SK-N-SH (cell line): Measurements from ENCODE around the gene FBXO34. TPM values are rescaled to one million over a fixed set of nuclear protein-coding genes. Genes with fewer than 3 reads are reported as not detected.

Source experiments
- CTCF ChIA-PET: fragments of 300-600, 350-600 bp; formaldehyde crosslinking; extraction: SDS; loops from one replicate; lab custom pipeline; 2021; lab: Yijun Ruan, JAX
- POLR2A ChIA-PET: fragments of 350-600 bp; sonication (Branson Sonifier 250); formaldehyde crosslinking; extraction: SDS; loops from one replicate; lab custom pipeline; 2020; ENCODE audit warnings: antibody characterized with exemption, inconsistent platforms; lab: Yijun Ruan, JAX
- DNase-seq: peaks from one replicate; pipeline ENCODE4 v3.0.0; 2012
- H2AFZ ChIP-seq: fragments of 200-600 bp; sonication (generic); 2 replicates; pipeline ENCODE4 v1.8.1; 2016; ENCODE audit warnings: antibody characterized with exemption, mild to moderate bottlenecking, low read depth
- H3F3A ChIP-seq: fragments of 200-600 bp; sonication (generic); replicated peaks from 2 replicates; pipeline ENCODE3; 2016; ENCODE audit warnings: antibody characterized with exemption, mild to moderate bottlenecking; ENCODE audit not compliant: insufficient read depth
- H3K27ac ChIP-seq, 2 experiments: fragments of 200-500 bp in 1 of 2; fragments of 200-600 bp in 1 of 2; sonication (Bioruptor generic) in 1 of 2; sonication (generic), shearing (Covaris generic) in 1 of 2; 2 replicates each; pipeline versions ENCODE4 v1.5.1 to v1.6.1; 2014 to 2016; ENCODE audit warnings: low read depth in 2 of 2, inconsistent platforms in 1 of 2, low read length in 1 of 2, mild to moderate bottlenecking in 1 of 2, mixed read lengths in 1 of 2
- H3K27me3 ChIP-seq: fragments of 200-600 bp; sonication (generic), shearing (Covaris generic); 2 replicates; pipeline ENCODE4 v1.6.1; 2016; ENCODE audit warnings: mixed run types; ENCODE audit not compliant: insufficient read depth
- H3K36me3 ChIP-seq, 2 experiments: fragments of 200-500 bp in 1 of 2; fragments of 200-600 bp in 1 of 2; sonication (Bioruptor generic) in 1 of 2; sonication (generic) in 1 of 2; replicated peaks in 1 of 2; 2 replicates each; pipeline versions ENCODE3 to v1.5.1; 2014 to 2016; ENCODE audit warnings: low read length in 1 of 2, mild to moderate bottlenecking in 1 of 2; ENCODE audit not compliant: insufficient read depth in 2 of 2, control insufficient read depth in 1 of 2
- H3K4me1 ChIP-seq, 2 experiments: fragments of 200-500 bp in 1 of 2; fragments of 200-600 bp in 1 of 2; sonication (Bioruptor generic) in 1 of 2; sonication (generic), shearing (Covaris generic) in 1 of 2; 2 replicates each; pipeline versions ENCODE4 v1.5.1 to v1.6.1; 2014 to 2016; ENCODE audit warnings: low read depth in 1 of 2, low read length in 1 of 2, mixed run types in 1 of 2; ENCODE audit not compliant: insufficient read depth in 2 of 2, control insufficient read depth in 1 of 2
- H3K4me2 ChIP-seq: fragments of 200-600 bp; sonication (generic), shearing (Covaris generic); 2 replicates; pipeline ENCODE4 v1.6.1; 2017; ENCODE audit warnings: mixed run types
- H3K4me3 ChIP-seq, 2 experiments: fragments of 200-500 bp in 1 of 2; fragments of 200-600 bp in 1 of 2; sonication (Bioruptor generic) in 1 of 2; sonication (generic), shearing (Covaris generic) in 1 of 2; 2 replicates each; pipeline versions ENCODE4 v1.5.1 to v1.8.1; 2014 to 2016; ENCODE audit warnings: low read depth in 2 of 2, inconsistent platforms in 1 of 2, low read length in 1 of 2, mild to moderate bottlenecking in 1 of 2, mixed read lengths in 1 of 2, moderate library complexity in 1 of 2
- H3K79me2 ChIP-seq: fragments of 200-600 bp; sonication (generic); 2 replicates; pipeline ENCODE4 v1.8.1; 2017; ENCODE audit warnings: mild to moderate bottlenecking; ENCODE audit not compliant: insufficient read depth
- H3K9ac ChIP-seq: fragments of 200-600 bp; sonication (generic); 2 replicates; pipeline ENCODE4 v1.6.1; 2017; ENCODE audit warnings: mixed run types
- H3K9me2 ChIP-seq: fragments of 200-600 bp; sonication (generic); 2 replicates; pipeline ENCODE4 v1.6.1; 2017; ENCODE audit warnings: mixed run types
- H3K9me3 ChIP-seq: fragments of 200-600 bp; sonication (generic); 2 replicates; pipeline ENCODE4 v1.6.1; 2017; ENCODE audit warnings: mixed run types, mild to moderate bottlenecking, moderate library complexity
- H4K20me1 ChIP-seq: fragments of 200-600 bp; sonication (generic); 2 replicates; pipeline ENCODE4 v1.6.1; 2017; ENCODE audit warnings: mild to moderate bottlenecking, mixed run types; ENCODE audit not compliant: insufficient read depth
- CHD2 ChIP-seq: fragments of 150-350 bp; IDR thresholded peaks from 2 replicates; pipeline ENCODE4 v1.6.1; 2018; ENCODE audit warnings: low read length; ENCODE audit not compliant: partially characterized antibody
- EP300 ChIP-seq, 2 experiments: IDR thresholded peaks; 2 replicates each; pipeline versions ENCODE4 v1.4.0 to v1.6.1; 2012; ENCODE audit warnings: borderline replicate concordance in 1 of 2, low read depth in 1 of 2, low read length in 1 of 2
- FOXM1 ChIP-seq: IDR thresholded peaks from 2 replicates; pipeline ENCODE4 v1.4.0; 2012; ENCODE audit warnings: low read depth, mild to moderate bottlenecking
- GABPA ChIP-seq: IDR thresholded peaks from 2 replicates; pipeline ENCODE4 v1.4.0; 2012; ENCODE audit warnings: low read depth, mild to moderate bottlenecking
- MEF2A ChIP-seq: IDR thresholded peaks from 2 replicates; pipeline ENCODE4 v1.4.0; 2012; ENCODE audit warnings: low read depth, borderline replicate concordance
- NFIC ChIP-seq: IDR thresholded peaks from 2 replicates; pipeline ENCODE4 v1.4.0; 2012; ENCODE audit warnings: borderline replicate concordance
- NRF1 ChIP-seq: IDR thresholded peaks from 2 replicates; pipeline ENCODE4 v1.6.1; 2012; ENCODE audit warnings: low read depth, mild to moderate bottlenecking, low read length
- RCOR1 ChIP-seq: fragments of 150-350 bp; IDR thresholded peaks from 2 replicates; pipeline ENCODE4 v1.6.1; 2017; ENCODE audit warnings: antibody characterized with exemption, low read length
- SIN3A ChIP-seq: IDR thresholded peaks from 2 replicates; pipeline ENCODE4 v1.6.1; 2012; ENCODE audit warnings: low read depth, mild to moderate bottlenecking, low read length, moderate library complexity, borderline replicate concordance
- TAF1 ChIP-seq: IDR thresholded peaks from 2 replicates; pipeline ENCODE4 v1.6.1; 2012; ENCODE audit warnings: low read depth, mild to moderate bottlenecking, low read length, moderate library complexity, borderline replicate concordance
- TEAD4 ChIP-seq: IDR thresholded peaks from 2 replicates; pipeline ENCODE4 v1.4.0; 2012; ENCODE audit warnings: mild to moderate bottlenecking, borderline replicate concordance; ENCODE audit not compliant: insufficient read depth
- YY1 ChIP-seq: IDR thresholded peaks from 2 replicates; pipeline ENCODE4 v1.4.0; 2012; ENCODE audit warnings: low read depth, mild to moderate bottlenecking
- WGBS: methylation state at CpG from one replicate; pipeline ENCODE4 v1.1.6; 2017; ENCODE audit warnings: low lambda C conversion rate; 5-methylcytosine and 5-hydroxymethylcytosine counted together
- polyA plus RNA-seq, 3 experiments: library from polyadenylated mRNA; depleted of rRNA; stranded (reverse); fragments of >200 nt; gene quantifications; 2 replicates each; pipeline ENCODE4 v1.2.3, GENCODE V29; 2012
- TF ChIP-seq, protein P1 (sequence below): fragments of 150-350 bp; IDR thresholded peaks from 2 replicates; pipeline ENCODE4 v1.6.1; 2017; ENCODE audit warnings: antibody characterized with exemption, low read length, low read depth, borderline replicate concordance
- TF ChIP-seq, protein P2 (sequence below): IDR thresholded peaks from 2 replicates; pipeline ENCODE4 v1.4.0; 2012; ENCODE audit warnings: low read depth, borderline replicate concordance
- TF ChIP-seq, protein P3 (sequence below): IDR thresholded peaks from 2 replicates; pipeline ENCODE4 v1.6.1; 2012; ENCODE audit warnings: mild to moderate bottlenecking, low read depth, low read length, moderate library complexity

Gene FBXO34
- polyA plus RNA-seq, 1 of the 3 experiments (the other 2 are of a cell fraction) = 10.0 TPM

DNA sequence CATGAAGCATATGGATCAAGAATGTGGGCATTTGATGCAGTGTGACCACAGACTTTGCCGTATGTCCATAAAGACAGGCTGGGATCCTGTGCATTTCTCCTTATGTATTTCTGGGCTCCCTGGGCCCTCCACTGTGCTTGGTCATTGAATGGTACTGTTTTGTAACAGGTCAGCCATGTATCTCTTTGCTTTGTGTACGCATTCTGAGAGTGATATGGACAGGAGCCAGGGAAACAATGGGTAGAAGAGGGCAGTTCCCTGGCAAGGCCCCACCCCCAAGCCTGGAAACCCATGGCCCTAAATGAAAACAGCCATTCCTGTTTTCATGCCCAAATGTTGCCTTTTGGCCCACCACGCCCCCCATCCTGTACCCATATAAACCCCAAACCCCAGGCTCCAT is 15.2 kb upstream of the FBXO34 start:
- Histone ChIP-seq H3K9me3 (no peaks in the 10 kb centered on the region), H3K9me2 (no peaks in the 10 kb centered on the region), H3K27me3 (peaks cover 13% of the 10 kb centered on the region; the same call in 1 of the 2 replicates), H3K4me1 (peaks cover 0 to 4% of the 10 kb centered on the region in 2 experiments; a peak in 1 of 4 replicates), H3K27ac (no peak overlapping the region), H3K36me3 (no peaks in the 10 kb centered on the region), H2AFZ (no peak overlapping the region), H4K20me1 (no peaks in the 10 kb centered on the region), H3F3A (no peaks in the 10 kb centered on the region), H3K4me2 (no peak overlapping the region), H3K79me2 (no peaks in the 10 kb centered on the region), H3K4me3 (no peak overlapping the region), H3K9ac (no peak overlapping the region)
- TF ChIP-seq YY1 (no peak), NFIC (no peak), RCOR1 (no peak), GABPA (no peak), NRF1 (no peak), MEF2A (no peak), FOXM1 (no peak), TEAD4 (no peak), CHD2 (no peak), EP300 (IDR thresholded peaks at IDR 0.05; ENCODE audit: borderline replicate concordance in 1 of 2, low read depth in 1 of 2, low read length in 1 of 2) (no peak)
- TF ChIP-seq, protein P1, sequence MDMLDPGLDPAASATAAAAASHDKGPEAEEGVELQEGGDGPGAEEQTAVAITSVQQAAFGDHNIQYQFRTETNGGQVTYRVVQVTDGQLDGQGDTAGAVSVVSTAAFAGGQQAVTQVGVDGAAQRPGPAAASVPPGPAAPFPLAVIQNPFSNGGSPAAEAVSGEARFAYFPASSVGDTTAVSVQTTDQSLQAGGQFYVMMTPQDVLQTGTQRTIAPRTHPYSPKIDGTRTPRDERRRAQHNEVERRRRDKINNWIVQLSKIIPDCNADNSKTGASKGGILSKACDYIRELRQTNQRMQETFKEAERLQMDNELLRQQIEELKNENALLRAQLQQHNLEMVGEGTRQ = no peak
- TF ChIP-seq, protein P2, sequence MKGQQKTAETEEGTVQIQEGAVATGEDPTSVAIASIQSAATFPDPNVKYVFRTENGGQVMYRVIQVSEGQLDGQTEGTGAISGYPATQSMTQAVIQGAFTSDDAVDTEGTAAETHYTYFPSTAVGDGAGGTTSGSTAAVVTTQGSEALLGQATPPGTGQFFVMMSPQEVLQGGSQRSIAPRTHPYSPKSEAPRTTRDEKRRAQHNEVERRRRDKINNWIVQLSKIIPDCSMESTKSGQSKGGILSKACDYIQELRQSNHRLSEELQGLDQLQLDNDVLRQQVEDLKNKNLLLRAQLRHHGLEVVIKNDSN = no peak
- 68% methylated on average over 3 of the region's 3 CpGs for WGBS
- CTCF ChIA-PET = interaction anchor here (1.1 to 4.8 kb wide), 2 partner anchors 14 to 43 kb away, joined by 3 to 30 read pairs; partner anchors contain the start of gene FBXO34
- DNase-seq = no peak
- POLR2A ChIA-PET = no interaction called here

DNA sequence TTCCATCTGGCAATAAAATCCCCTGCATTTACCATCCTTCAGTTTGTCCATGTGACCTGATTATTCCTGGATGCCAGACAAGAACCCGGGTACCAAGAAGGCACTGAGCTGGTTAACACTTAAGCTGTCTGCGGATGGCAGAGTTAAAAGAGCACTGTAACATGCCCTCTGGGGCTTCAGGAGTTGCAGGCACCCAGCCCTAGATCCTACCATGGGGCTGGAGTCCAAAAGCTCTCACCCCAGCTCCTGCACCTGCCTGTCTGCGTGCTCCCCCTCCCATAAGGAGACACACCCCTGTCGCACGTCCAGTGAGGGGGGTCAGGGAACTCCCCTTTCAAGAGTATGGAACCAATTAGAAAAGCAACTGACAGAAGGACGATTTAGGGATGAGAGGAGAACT is 14.6 kb upstream of the FBXO34 start:
- ChIA-PET CTCF (interaction anchor here (4.8 kb wide), 1 partner anchor 14 kb away, joined by 30 read pairs; the partner anchor contains the start of gene FBXO34), POLR2A (no interaction called here)

More for the DNA sequence above, 14.6 kb upstream of the FBXO34 start:
- no peak for DNase-seq
- peaks cover 13% of the 10 kb centered on the region; the same call in 1 of the 2 replicates for H3K27me3 ChIP-seq
- 26% methylated on average over 6 of the region's 6 CpGs for WGBS
- no peak overlapping the region for H3K4me2 ChIP-seq
- H3K9me2 ChIP-seq = no peaks in the 10 kb centered on the region
- H3K79me2 ChIP-seq = no peaks in the 10 kb centered on the region
- no peak overlapping the region for H3K27ac ChIP-seq
- no peak for TF ChIP-seq SIN3A
- no peak for TF ChIP-seq TAF1
- TF ChIP-seq, protein P3, sequence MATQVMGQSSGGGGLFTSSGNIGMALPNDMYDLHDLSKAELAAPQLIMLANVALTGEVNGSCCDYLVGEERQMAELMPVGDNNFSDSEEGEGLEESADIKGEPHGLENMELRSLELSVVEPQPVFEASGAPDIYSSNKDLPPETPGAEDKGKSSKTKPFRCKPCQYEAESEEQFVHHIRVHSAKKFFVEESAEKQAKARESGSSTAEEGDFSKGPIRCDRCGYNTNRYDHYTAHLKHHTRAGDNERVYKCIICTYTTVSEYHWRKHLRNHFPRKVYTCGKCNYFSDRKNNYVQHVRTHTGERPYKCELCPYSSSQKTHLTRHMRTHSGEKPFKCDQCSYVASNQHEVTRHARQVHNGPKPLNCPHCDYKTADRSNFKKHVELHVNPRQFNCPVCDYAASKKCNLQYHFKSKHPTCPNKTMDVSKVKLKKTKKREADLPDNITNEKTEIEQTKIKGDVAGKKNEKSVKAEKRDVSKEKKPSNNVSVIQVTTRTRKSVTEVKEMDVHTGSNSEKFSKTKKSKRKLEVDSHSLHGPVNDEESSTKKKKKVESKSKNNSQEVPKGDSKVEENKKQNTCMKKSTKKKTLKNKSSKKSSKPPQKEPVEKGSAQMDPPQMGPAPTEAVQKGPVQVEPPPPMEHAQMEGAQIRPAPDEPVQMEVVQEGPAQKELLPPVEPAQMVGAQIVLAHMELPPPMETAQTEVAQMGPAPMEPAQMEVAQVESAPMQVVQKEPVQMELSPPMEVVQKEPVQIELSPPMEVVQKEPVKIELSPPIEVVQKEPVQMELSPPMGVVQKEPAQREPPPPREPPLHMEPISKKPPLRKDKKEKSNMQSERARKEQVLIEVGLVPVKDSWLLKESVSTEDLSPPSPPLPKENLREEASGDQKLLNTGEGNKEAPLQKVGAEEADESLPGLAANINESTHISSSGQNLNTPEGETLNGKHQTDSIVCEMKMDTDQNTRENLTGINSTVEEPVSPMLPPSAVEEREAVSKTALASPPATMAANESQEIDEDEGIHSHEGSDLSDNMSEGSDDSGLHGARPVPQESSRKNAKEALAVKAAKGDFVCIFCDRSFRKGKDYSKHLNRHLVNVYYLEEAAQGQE = no peak
- H3K4me3 ChIP-seq = no peak overlapping the region
- no peak overlapping the region for H3K9ac ChIP-seq
- H3K4me1 ChIP-seq = peaks cover 0 to 4% of the 10 kb centered on the region in 2 experiments; a peak in 1 of 4 replicates
- no peaks in the 10 kb centered on the region for H3K36me3 ChIP-seq
- no peaks in the 10 kb centered on the region for H4K20me1 ChIP-seq
- H3K9me3 ChIP-seq = no peaks in the 10 kb centered on the region
- no peak overlapping the region for H2AFZ ChIP-seq
- no peaks in the 10 kb centered on the region for H3F3A ChIP-seq
